OCI-LY7 (cell line): ENCODE measurements around the gene TUG1. TPM values are rescaled to one million over a fixed set of nuclear protein-coding genes. Genes with fewer than 3 reads are reported as not detected.

Source experiments
- BruUV-seq: library from RNA; stranded (reverse); fragments of 400-500 nt; replicated peaks from 2 replicates; lab custom pipeline; 2021; lab: Mats Ljungman, UMichigan
- CTCF ChIA-PET: fragments of 300-600 bp; sonication (Branson Sonifier 250); formaldehyde crosslinking; loops from one replicate; lab custom pipeline; 2022; ENCODE audit warnings: antibody characterized with exemption; ENCODE audit not compliant: unreplicated experiment; lab: Charles Lee
- POLR2A ChIA-PET: fragments of 300-600 bp; sonication (Branson Sonifier 250); formaldehyde crosslinking; loops from one replicate; lab custom pipeline; 2022; ENCODE audit warnings: antibody characterized with exemption; lab: Charles Lee
- DNase-seq: peaks from one replicate; pipeline ENCODE4 v3.0.0-alpha.2; 2015; ENCODE audit warnings: low spot score
- H2AFZ ChIP-seq: fragments of 200-600 bp; sonication (generic), shearing (Covaris generic); 2 replicates; pipeline ENCODE4 v1.6.1; 2014; ENCODE audit warnings: mild to moderate bottlenecking, antibody characterized with exemption, low read length, moderate library complexity
- H3K27ac ChIP-seq: fragments of 200-600 bp; sonication (generic); 2 replicates; pipeline ENCODE4 v1.5.1; 2014; ENCODE audit warnings: mixed run types, low read depth, mild to moderate bottlenecking, moderate library complexity, low read length, inconsistent platforms; ENCODE audit not compliant: poor library complexity, severe bottlenecking
- H3K36me3 ChIP-seq: fragments of 200-600 bp; sonication (generic); 2 replicates; pipeline ENCODE4 v1.6.1; 2014; ENCODE audit warnings: mild to moderate bottlenecking, antibody characterized with exemption, low read length, moderate library complexity, mixed read lengths; ENCODE audit not compliant: insufficient read depth
- H3K4me1 ChIP-seq: fragments of 200-600 bp; sonication (generic); 2 replicates; pipeline ENCODE4 v1.5.1; 2014; ENCODE audit warnings: mild to moderate bottlenecking, low read length; ENCODE audit not compliant: insufficient read depth, poor library complexity, severe bottlenecking
- H3K4me2 ChIP-seq: fragments of 200-600 bp; sonication (generic); 2 replicates; pipeline ENCODE4 v1.6.1; 2014; ENCODE audit warnings: mild to moderate bottlenecking, low read length
- H3K4me3 ChIP-seq: fragments of 200-600 bp; sonication (generic); 2 replicates; pipeline ENCODE4 v1.5.1; 2014; ENCODE audit warnings: mild to moderate bottlenecking, low read depth, low read length; ENCODE audit not compliant: poor library complexity, severe bottlenecking
- H3K79me2 ChIP-seq: fragments of 200-600 bp; sonication (generic); 2 replicates; pipeline ENCODE4 v1.6.1; 2016; ENCODE audit warnings: low read depth, mild to moderate bottlenecking, low read length, moderate library complexity, mixed read lengths; ENCODE audit not compliant: insufficient read depth
- H3K9me2 ChIP-seq: fragments of 200-600 bp; sonication (generic); 2 replicates; pipeline ENCODE4 v1.6.1; 2016; ENCODE audit warnings: mild to moderate bottlenecking, low read length, mixed read lengths; ENCODE audit not compliant: insufficient read depth
- H3K9me3 ChIP-seq: fragments of 200-600 bp; sonication (generic); 2 replicates; pipeline ENCODE4 v1.6.1; 2014; ENCODE audit warnings: mild to moderate bottlenecking, mixed run types, low read length, mixed read lengths
- H4K20me1 ChIP-seq: fragments of 200-600 bp; sonication (generic); 2 replicates; pipeline ENCODE4 v1.6.1; 2014; ENCODE audit warnings: mild to moderate bottlenecking, antibody characterized with exemption, low read length, moderate library complexity, mixed read lengths; ENCODE audit not compliant: insufficient read depth
- CTCF ChIP-seq: fragments of 200-600 bp; sonication (generic); conservative IDR thresholded peaks from 2 replicates; pipeline ENCODE4 v1.5.1; 2014; ENCODE audit warnings: mild to moderate bottlenecking, antibody characterized with exemption, low read length, moderate library complexity, mixed read lengths
- EZH2phosphoT487 ChIP-seq: fragments of 200-600 bp; sonication (generic); IDR thresholded peaks from 2 replicates; pipeline ENCODE4 v1.6.1; 2018; ENCODE audit warnings: low read depth, borderline replicate concordance, mild to moderate bottlenecking, mixed run types, antibody characterized with exemption, low read length, moderate library complexity, mixed read lengths
- intact Hi-C: fragments of 100-400 bp; cut with micrococcal nuclease; formaldehyde crosslinking; loops from one replicate; pipeline ENCODE4 v1.10.0; 2022; ENCODE audit not compliant: unreplicated experiment
- total RNA-seq, 2 experiments: library from RNA; depleted of rRNA in 1 of 2; stranded (reverse); fragments of >200 nt in 1 of 2; shearing (Covaris generic) in 1 of 2; gene quantifications; 2 replicates each; pipeline ENCODE4 v1.2.3, GENCODE V29; 2014 to 2022

TUG1 gene
- total RNA-seq, 2 experiments from 2014 or later: 70.3 to 109 TPM

- H3K9me2 ChIP-seq: no peaks in the 10 kb centered on the region
- no peak overlapping the region for H2AFZ ChIP-seq
- no peak overlapping the region for H3K27ac ChIP-seq
- no peaks in the 10 kb centered on the region for H3K9me3 ChIP-seq
- H3K4me2 ChIP-seq: no peak overlapping the region
- no peak overlapping the region for H3K4me3 ChIP-seq
- ChIA-PET CTCF (interaction anchor here (0.6 kb wide), 1 partner anchor 124 kb away, joined by 4 read pairs; no protein-coding TSS in a partner anchor), POLR2A (interaction anchor here (0.7 kb wide), 1 partner anchor 45 kb away, joined by 3 read pairs; the partner anchor contains the start of genes MORC2 and TUG1)
- H3K79me2 ChIP-seq: peaks cover 16% of the 10 kb centered on the region; the same call in 1 of the 2 replicates
- no peaks in the 10 kb centered on the region for H4K20me1 ChIP-seq
- intact Hi-C loops: no loop called here
- no TSS peak for BruUV-seq
- no peak for TF ChIP-seq CTCF
- no peak for DNase-seq
- peaks cover 50% of the 10 kb centered on the region for H3K36me3 ChIP-seq
- peaks cover 12% of the 10 kb centered on the region for H3K4me1 ChIP-seq
These were observed 45.7 kb upstream of the TUG1 start for GRCh38 chr22:30923168-30923900.

GRCh38 chr22:30925667-30926066 lies 43.4 kb upstream of the TUG1 start:
- Histone ChIP-seq H3K4me3 (no peak overlapping the region), H3K27ac (no peak overlapping the region), H3K9me3 (no peaks in the 10 kb centered on the region), H4K20me1 (no peaks in the 10 kb centered on the region), H3K79me2 (peaks cover 5% of the 10 kb centered on the region; the same call in 1 of the 2 replicates), H3K9me2 (no peaks in the 10 kb centered on the region), H2AFZ (no peak overlapping the region), H3K36me3 (peaks cover 67% of the 10 kb centered on the region), H3K4me1 (peaks cover 6% of the 10 kb centered on the region), H3K4me2 (no peak overlapping the region)
- no peak for TF ChIP-seq CTCF
- TF ChIP-seq EZH2phosphoT487: no peak
- ChIA-PET CTCF (interaction anchor here (0.5 kb wide), 1 partner anchor 318 kb away, joined by 13 read pairs; the partner anchor contains the start of gene TCN2), POLR2A (interaction anchor here (0.6 kb wide), 1 partner anchor 364 kb away, joined by 3 read pairs; no protein-coding TSS in a partner anchor)
- no TSS peak for BruUV-seq
- intact Hi-C loops: no loop called here
- no peak for DNase-seq

GRCh38 chr22:30926706-30927105 lies 42.4 kb upstream of the TUG1 start:
- ChIA-PET CTCF (no interaction called here), POLR2A (no interaction called here)
- H3K9me3 ChIP-seq: no peaks in the 10 kb centered on the region
- peaks cover 6% of the 10 kb centered on the region for H3K4me1 ChIP-seq
- no peak overlapping the region for H3K4me2 ChIP-seq
- no TSS peak for BruUV-seq
- H2AFZ ChIP-seq: no peak overlapping the region
- TF ChIP-seq CTCF: no peak
- no peak for TF ChIP-seq EZH2phosphoT487
- no peaks in the 10 kb centered on the region for H4K20me1 ChIP-seq
- no peak for DNase-seq
- no peaks in the 10 kb centered on the region for H3K79me2 ChIP-seq
- H3K4me3 ChIP-seq: no peak overlapping the region
- H3K9me2 ChIP-seq: no peaks in the 10 kb centered on the region
- H3K36me3 ChIP-seq: peaks cover 77% of the 10 kb centered on the region
- intact Hi-C loops: no loop called here
- H3K27ac ChIP-seq: no peak overlapping the region
